ENCODE results near the gene SLN. TPM values are rescaled to one million over a fixed set of nuclear protein-coding genes. Genes with fewer than 3 reads are reported as not detected.

Gene SLN
- total RNA-seq, 1 donor from 2014 or later = not detected

- intact Hi-C loops (cut with DNase I) = no loop called here
- H3K9me3 ChIP-seq = no peaks in the 10 kb centered on the region
- no peaks in the 10 kb centered on the region for H3K27me3 ChIP-seq
- H3K27ac ChIP-seq = no peak overlapping the region
- no peak overlapping the region for H3K4me3 ChIP-seq
- no peak for DNase-seq (ENCODE audit: extremely low spot score in 2 of 2)
- no peaks in the 10 kb centered on the region for H3K4me1 ChIP-seq
- TF ChIP-seq POLR2A (IDR thresholded peaks at IDR 0.05) (no peak), POLR2AphosphoS5 (IDR thresholded peaks at IDR 0.05; ENCODE audit: insufficient read depth in 1 of 2, low read depth in 1 of 2) (no peak)
- TF ChIP-seq, protein P1, sequence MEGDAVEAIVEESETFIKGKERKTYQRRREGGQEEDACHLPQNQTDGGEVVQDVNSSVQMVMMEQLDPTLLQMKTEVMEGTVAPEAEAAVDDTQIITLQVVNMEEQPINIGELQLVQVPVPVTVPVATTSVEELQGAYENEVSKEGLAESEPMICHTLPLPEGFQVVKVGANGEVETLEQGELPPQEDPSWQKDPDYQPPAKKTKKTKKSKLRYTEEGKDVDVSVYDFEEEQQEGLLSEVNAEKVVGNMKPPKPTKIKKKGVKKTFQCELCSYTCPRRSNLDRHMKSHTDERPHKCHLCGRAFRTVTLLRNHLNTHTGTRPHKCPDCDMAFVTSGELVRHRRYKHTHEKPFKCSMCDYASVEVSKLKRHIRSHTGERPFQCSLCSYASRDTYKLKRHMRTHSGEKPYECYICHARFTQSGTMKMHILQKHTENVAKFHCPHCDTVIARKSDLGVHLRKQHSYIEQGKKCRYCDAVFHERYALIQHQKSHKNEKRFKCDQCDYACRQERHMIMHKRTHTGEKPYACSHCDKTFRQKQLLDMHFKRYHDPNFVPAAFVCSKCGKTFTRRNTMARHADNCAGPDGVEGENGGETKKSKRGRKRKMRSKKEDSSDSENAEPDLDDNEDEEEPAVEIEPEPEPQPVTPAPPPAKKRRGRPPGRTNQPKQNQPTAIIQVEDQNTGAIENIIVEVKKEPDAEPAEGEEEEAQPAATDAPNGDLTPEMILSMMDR (IDR thresholded peaks at IDR 0.05) = no peak
- H3K36me3 ChIP-seq = no peaks in the 10 kb centered on the region
Measured at GRCh38 chr11:107675902-107676301, 36.0 kb downstream of the SLN start.

DNA sequence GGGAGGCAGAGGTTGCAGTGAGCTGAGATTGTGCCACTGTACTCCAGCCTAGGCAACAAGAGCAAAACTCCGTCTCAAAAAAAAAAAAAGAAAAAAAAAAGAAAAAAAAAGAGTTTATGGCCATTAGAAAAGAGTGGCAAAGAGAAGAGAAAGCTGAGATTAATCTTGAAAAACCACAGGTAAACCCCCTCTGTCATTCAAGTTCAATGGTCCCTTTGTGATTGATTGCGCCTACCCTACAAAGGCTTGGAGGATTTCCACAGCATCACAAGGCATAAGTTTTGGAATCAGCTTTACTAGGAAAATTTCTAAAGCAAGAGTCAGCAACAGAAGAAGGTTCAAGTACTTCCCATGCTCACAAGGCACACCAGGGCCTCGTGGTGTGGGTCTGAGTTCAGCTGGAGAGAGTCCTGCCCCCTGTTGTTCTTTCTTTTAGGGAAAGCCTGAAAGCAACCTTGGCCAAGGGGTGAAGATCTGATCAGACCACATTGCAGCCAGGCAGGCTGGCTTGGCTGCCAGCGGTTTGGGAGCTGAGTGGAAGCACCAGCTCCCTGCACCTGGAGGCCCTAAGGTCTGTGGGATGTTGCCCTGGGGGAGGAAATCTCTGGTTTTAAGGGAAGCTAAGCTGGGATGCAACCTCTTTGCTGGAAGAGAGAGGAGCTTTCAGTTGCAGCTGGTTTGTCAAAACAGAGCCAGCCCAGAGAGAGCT lies 41.8 kb downstream of the SLN start:
- no peak for DNase-seq (ENCODE audit: extremely low spot score in 2 of 2)
- intact Hi-C loops (cut with DNase I) = no loop called here
- Histone ChIP-seq H3K4me3 (no peak overlapping the region), H3K36me3 (no peaks in the 10 kb centered on the region), H3K27ac (no peak overlapping the region), H3K27me3 (no peaks in the 10 kb centered on the region), H3K4me1 (no peaks in the 10 kb centered on the region), H3K9me3 (no peaks in the 10 kb centered on the region)
- TF ChIP-seq POLR2A (IDR thresholded peaks at IDR 0.05) (no peak), POLR2AphosphoS5 (IDR thresholded peaks at IDR 0.05; ENCODE audit: insufficient read depth in 1 of 2, low read depth in 1 of 2) (no peak)
- TF ChIP-seq, protein P1 (IDR thresholded peaks at IDR 0.05) = no peak

GRCh38 chr11:107669191-107669740 lies 42.6 kb downstream of the SLN start:
- TF ChIP-seq POLR2A (IDR thresholded peaks at IDR 0.05) (no peak), POLR2AphosphoS5 (IDR thresholded peaks at IDR 0.05; ENCODE audit: insufficient read depth in 1 of 2, low read depth in 1 of 2) (no peak)
- TF ChIP-seq, protein P1 (IDR thresholded peaks at IDR 0.05) = no peak
- Histone ChIP-seq H3K9me3 (no peaks in the 10 kb centered on the region), H3K27ac (no peak overlapping the region), H3K27me3 (no peaks in the 10 kb centered on the region), H3K4me3 (no peak overlapping the region), H3K4me1 (no peaks in the 10 kb centered on the region), H3K36me3 (no peaks in the 10 kb centered on the region)
- intact Hi-C loops (cut with DNase I) = no loop called here
- DNase-seq (ENCODE audit: extremely low spot score in 2 of 2) = no peak

- no peak for DNase-seq (ENCODE audit: extremely low spot score in 2 of 2)
- intact Hi-C loops (cut with DNase I) = no loop called here
- Histone ChIP-seq H3K27ac (no peak overlapping the region), H3K36me3 (no peaks in the 10 kb centered on the region), H3K4me1 (no peaks in the 10 kb centered on the region), H3K4me3 (no peak overlapping the region), H3K9me3 (no peaks in the 10 kb centered on the region), H3K27me3 (no peaks in the 10 kb centered on the region)
- TF ChIP-seq POLR2A (IDR thresholded peaks at IDR 0.05) = no peak
- TF ChIP-seq POLR2AphosphoS5 (IDR thresholded peaks at IDR 0.05; ENCODE audit: insufficient read depth in 1 of 2, low read depth in 1 of 2) = no peak
- TF ChIP-seq, protein P1 (IDR thresholded peaks at IDR 0.05) = no peak
Measured at GRCh38 chr11:107666911-107667613, 44.8 kb downstream of the SLN start.

GRCh38 chr11:107665018-107665417 lies 46.8 kb downstream of the SLN start:
- no peaks in the 10 kb centered on the region for H3K36me3 ChIP-seq
- H3K27me3 ChIP-seq = no peaks in the 10 kb centered on the region
- no peaks in the 10 kb centered on the region for H3K9me3 ChIP-seq
- H3K4me3 ChIP-seq = no peak overlapping the region
- H3K4me1 ChIP-seq = no peaks in the 10 kb centered on the region
- TF ChIP-seq POLR2A (IDR thresholded peaks at IDR 0.05) = no peak
- TF ChIP-seq POLR2AphosphoS5 (IDR thresholded peaks at IDR 0.05; ENCODE audit: insufficient read depth in 1 of 2, low read depth in 1 of 2) = no peak
- TF ChIP-seq, protein P1 (IDR thresholded peaks at IDR 0.05) = no peak
- no peak for DNase-seq (ENCODE audit: extremely low spot score in 2 of 2)
- intact Hi-C loops (cut with DNase I) = no loop called here
- no peak overlapping the region for H3K27ac ChIP-seq
